ENCODE measurements around the gene PPIC.
"Not testable (repeated sequence)": the region's sequence is repeated elsewhere in the genome, so short reads cannot be mapped to it uniquely, and the experiment has no call there.

PPIC gene

GRCh38 chr5:123007182-123007581, 29.3 kb downstream of the PPIC start:
- no peak for DNase-seq

- no peak for DNase-seq
Measured at GRCh38 chr5:123001808-123002207, 34.7 kb downstream of the PPIC start.

GRCh38 chr5:123000731-123001130, 35.8 kb downstream of the PPIC start:
- DNase-seq, result no peak

- peak; percentile 15 for DNase-seq
Measured at GRCh38 chr5:122999947-123000563, 36.5 kb downstream of the PPIC start.

GRCh38 chr5:122997294-122997693, 39.2 kb downstream of the PPIC start:
- DNase-seq, result no peak

- DNase-seq, result no peak
Measured at GRCh38 chr5:122996091-122996490, 40.4 kb downstream of the PPIC start.

GRCh38 chr5:122985954-122986721, 50.4 kb downstream of the PPIC start:
- DNase-seq, result no peak

GRCh38 chr5:122985006-122985700, 51.4 kb downstream of the PPIC start:
- no peak for DNase-seq

- no peak for DNase-seq
Measured at GRCh38 chr5:122984425-122984824, 52.1 kb downstream of the PPIC start.

GRCh38 chr5:122982376-122982775, 54.1 kb downstream of the PPIC start:
- DNase-seq, result no peak

- no peak for DNase-seq
Measured at GRCh38 chr5:122981846-122982245, 54.7 kb downstream of the PPIC start.

- no peak for DNase-seq
Measured at GRCh38 chr5:122978644-122979297, 57.8 kb downstream of the PPIC start.

GRCh38 chr5:122978068-122978467, 58.5 kb downstream of the PPIC start:
- DNase-seq, result no peak

- no peak for DNase-seq
Measured at GRCh38 chr5:122977319-122977718, 59.2 kb downstream of the PPIC start.

- not testable (repeated sequence) for DNase-seq
Measured at GRCh38 chr5:122974251-122974650, 62.3 kb downstream of the PPIC start.

GRCh38 chr5:122973759-122974158, 62.8 kb downstream of the PPIC start:
- DNase-seq, result not testable (repeated sequence)

Measured in CD4-positive, alpha-beta T cell treated with Interleukin-17A for 4 hours (primary cell).